Endothelial cell of hepatic sinusoid (primary cell): Measurements from ENCODE around the gene KLHL22.
"Not testable (repeated sequence)": the region's sequence is repeated elsewhere in the genome, so short reads cannot be mapped to it uniquely, and the experiment has no call there.

Experiments used
- in situ Hi-C: cut with HindIII; loops from 2 replicates; pipeline ENCODE4 v1.10.0; 2017; ENCODE audit warnings: low sequenced_read_pairs

Gene KLHL22

GRCh38 chr22:20524004-20524481 lies 28.4 kb upstream of the KLHL22 start:
- in situ Hi-C loops = no loop called here

GRCh38 chr22:20523086-20523983 lies 27.7 kb upstream of the KLHL22 start:
- in situ Hi-C loops = no loop called here

GRCh38 chr22:20522134-20523004 lies 26.8 kb upstream of the KLHL22 start:
- in situ Hi-C loops = no loop called here

- in situ Hi-C loops = no loop called here
Measured at GRCh38 chr22:20520093-20520511, 24.5 kb upstream of the KLHL22 start.

GRCh38 chr22:20519558-20519957 lies 24.0 kb upstream of the KLHL22 start:
- in situ Hi-C loops = no loop called here

- in situ Hi-C loops = no loop called here
Measured at GRCh38 chr22:20517841-20518592, 22.4 kb upstream of the KLHL22 start.

- in situ Hi-C loops = no loop called here
Measured at GRCh38 chr22:20517422-20517821, 21.8 kb upstream of the KLHL22 start.

- in situ Hi-C loops = no loop called here
Measured at GRCh38 chr22:20516399-20516798, 20.8 kb upstream of the KLHL22 start.

- in situ Hi-C loops = loop anchor here (5.0 kb wide), 1 partner anchor 37 kb away; no protein-coding TSS in a partner anchor
Measured at GRCh38 chr22:20514658-20515406, 19.2 kb upstream of the KLHL22 start.

- in situ Hi-C loops = loop anchor here (5.0 kb wide), 1 partner anchor 41 kb away; no protein-coding TSS in a partner anchor
Measured at GRCh38 chr22:20511578-20512229, 16.1 kb upstream of the KLHL22 start.

- in situ Hi-C loops = loop anchor here (5.0 kb wide), 1 partner anchor 41 kb away; no protein-coding TSS in a partner anchor
Measured at GRCh38 chr22:20510811-20511577, 15.4 kb upstream of the KLHL22 start.

GRCh38 chr22:20509344-20510047 lies 13.9 kb upstream of the KLHL22 start:
- in situ Hi-C loops = loop anchor here (5.0 kb wide), 1 partner anchor 43 kb away; no protein-coding TSS in a partner anchor

- in situ Hi-C loops = no loop called here
Measured at GRCh38 chr22:20508815-20509271, 13.2 kb upstream of the KLHL22 start.

- in situ Hi-C loops = not testable (repeated sequence)
Measured at GRCh38 chr22:20508067-20508755, 12.6 kb upstream of the KLHL22 start.

- in situ Hi-C loops = no loop called here
Measured at GRCh38 chr22:20507253-20508066, 11.9 kb upstream of the KLHL22 start, which contains the start of gene MED15. Gene MED15, plus strand, starts transcription at chr22:20507610. Its CDS starts 69 bp downstream, at chr22:20507679.

GRCh38 chr22:20506543-20507252 lies 11.1 kb upstream of the KLHL22 start:
- in situ Hi-C loops = no loop called here
